Testis (tissue), 2 donors: ENCODE measurements around the gene NKIRAS2.
"Not testable (repeated sequence)": the region's sequence is repeated elsewhere in the genome, so short reads cannot be mapped to it uniquely, and the experiment has no call there.

Experiments
- CTCF ChIP-seq, 3 experiments: fragments of 450-650 bp in 2 of 3; fragments of 200-600 bp in 1 of 3; sonication (generic) in 1 of 3; IDR thresholded peaks; one replicate each; pipeline ENCODE4 v1.5.1; 2016 to 2019; ENCODE audit warnings: antibody characterized with exemption in 3 of 3, mild to moderate bottlenecking in 2 of 3, moderate library complexity in 1 of 3
- POLR2A ChIP-seq: fragments of 450-650 bp; IDR thresholded peaks from one replicate; pipeline ENCODE4 v1.6.1; 2017; ENCODE audit warnings: antibody characterized with exemption, mild to moderate bottlenecking, moderate library complexity

- not testable (repeated sequence) for TF ChIP-seq POLR2A; CTCF (IDR thresholded peaks at IDR 0.05)
Observed at GRCh38 chr17:42010266-42010680, 9.6 kb upstream of the NKIRAS2 start.
